GM12878 (cell line): Measurements from ENCODE around the gene GPR146. TPM values are rescaled to one million over a fixed set of nuclear protein-coding genes. Genes with fewer than 3 reads are reported as not detected.

Experiments
- ATAC-seq: fragments of 200-7000 bp; cut with Tn5 transposase; 3 replicates; pipeline ENCODE4 v1.9.1; 2020; ENCODE audit warnings: mild to moderate bottlenecking, moderate library complexity
- BruUV-seq: library from RNA; stranded (reverse); fragments of 400-500 nt; replicated peaks from 2 replicates; lab custom pipeline; 2021; lab: Mats Ljungman, UMichigan
- CTCF ChIA-PET: fragments of 300-600 bp; sonication (Branson Sonifier 250); formaldehyde crosslinking; extraction: SDS; loops from one replicate; lab custom pipeline; 2021; ENCODE audit warnings: inconsistent platforms; lab: Yijun Ruan, JAX
- POLR2A ChIA-PET: fragments of 350-600 bp; formaldehyde crosslinking; extraction: SDS; loops from one replicate; lab custom pipeline; 2021; ENCODE audit warnings: inconsistent platforms; lab: Charles Lee
- RAD21 ChIA-PET: fragments of 300-600 bp; sonication (Branson Sonifier 250); formaldehyde crosslinking; loops from one replicate; lab custom pipeline; 2023; ENCODE audit warnings: antibody characterized with exemption; ENCODE audit not compliant: unreplicated experiment; lab: Charles Lee
- SMC1A ChIA-PET: fragments of 300-600 bp; sonication (Branson Sonifier 250); formaldehyde crosslinking; loops from one replicate; lab custom pipeline; 2023; ENCODE audit not compliant: unreplicated experiment, uncharacterized antibody; lab: Charles Lee
- DNase-seq: peaks from one replicate; pipeline ENCODE4 v3.0.0-alpha.2; 2011; ENCODE audit warnings: low read depth, low spot score
- FAIRE-seq: peaks from 3 replicates; lab custom pipeline; 2011; peaks lifted over from hg19 to GRCh38; lab: Jason Lieb, UNC
- H2AFZ ChIP-seq: 2 replicates; pipeline ENCODE4 v1.6.0; 2011; ENCODE audit warnings: low read depth, low read length, control low read depth; ENCODE audit not compliant: control insufficient read depth
- H3K27ac ChIP-seq: 2 replicates; pipeline ENCODE4 v1.5.1; 2011; ENCODE audit warnings: control low read depth; ENCODE audit not compliant: control insufficient read depth, insufficient read depth
- H3K27me3 ChIP-seq, 2 experiments: replicated peaks in 1 of 2; 2 replicates each; pipeline versions ENCODE4 v1.6.0 to v1.6.1; 2011; ENCODE audit warnings: low read length in 1 of 2; ENCODE audit not compliant: control insufficient read depth in 2 of 2, insufficient read depth in 2 of 2
- H3K36me3 ChIP-seq, 2 experiments: 2 replicates each; pipeline ENCODE4 v1.5.1; 2011; ENCODE audit warnings: low read length in 1 of 2; ENCODE audit not compliant: control insufficient read depth in 2 of 2, insufficient read depth in 2 of 2
- H3K4me1 ChIP-seq: 2 replicates; pipeline ENCODE4 v1.6.1; 2011; ENCODE audit warnings: mild to moderate bottlenecking, low read length, moderate library complexity, mixed read lengths; ENCODE audit not compliant: control insufficient read depth, insufficient read depth
- H3K4me2 ChIP-seq: 2 replicates; pipeline ENCODE4 v1.6.0; 2011; ENCODE audit warnings: control low read depth; ENCODE audit not compliant: control insufficient read depth, insufficient read depth
- H3K4me3 ChIP-seq: fragments of 200-600 bp; sonication (generic); 2 replicates; pipeline ENCODE4 v1.5.1; 2016
- H3K79me2 ChIP-seq: 2 replicates; pipeline ENCODE4 v1.6.0; 2011; ENCODE audit warnings: low read length; ENCODE audit not compliant: control insufficient read depth, insufficient read depth
- H3K9ac ChIP-seq: 2 replicates; pipeline ENCODE4 v1.8.0; 2011; ENCODE audit warnings: low read length, control low read depth, mixed read lengths; ENCODE audit not compliant: control insufficient read depth, insufficient read depth
- H3K9me3 ChIP-seq: replicated peaks from 3 replicates; pipeline ENCODE4 v1.5.1; 2011; ENCODE audit warnings: mild to moderate bottlenecking, low read length; ENCODE audit not compliant: control insufficient read depth, insufficient read depth
- H4K20me1 ChIP-seq: 2 replicates; pipeline ENCODE4 v1.6.0; 2011; ENCODE audit not compliant: control insufficient read depth, insufficient read depth
- BACH1 ChIP-seq: fragments of 450-650 bp; IDR thresholded peaks from 2 replicates; pipeline ENCODE4 v1.6.1; 2017; ENCODE audit warnings: mild to moderate bottlenecking, borderline replicate concordance
- CHD4 ChIP-seq: fragments of 200-600 bp; sonication (generic); IDR thresholded peaks from 2 replicates; pipeline ENCODE4 v1.6.1; 2016; ENCODE audit warnings: mild to moderate bottlenecking
- DPF2 ChIP-seq: fragments of 450-650 bp; IDR thresholded peaks from 2 replicates; pipeline ENCODE4 v1.6.1; 2017; ENCODE audit warnings: mild to moderate bottlenecking
- EED ChIP-seq: sonication (generic); IDR thresholded peaks from 2 replicates; pipeline ENCODE4 v1.6.1; 2016; ENCODE audit warnings: antibody characterized with exemption, low read depth
- EGR1 ChIP-seq, 2 experiments: IDR thresholded peaks; 1 replicate in 1 of 2; 2 replicates in 1 of 2; pipeline ENCODE4 v1.6.1; 2011 to 2012; ENCODE audit warnings: low read depth in 2 of 2, low read length in 2 of 2, borderline replicate concordance in 1 of 2, mild to moderate bottlenecking in 1 of 2, moderate library complexity in 1 of 2
- ESRRA ChIP-seq: IDR thresholded peaks from 2 replicates; pipeline ENCODE4 v1.6.1; 2012; ENCODE audit warnings: mild to moderate bottlenecking, low read length, improper control_type of control experiment
- EZH2 ChIP-seq: IDR thresholded peaks from 2 replicates; pipeline ENCODE4 v1.6.1; 2012; ENCODE audit warnings: low read depth, mild to moderate bottlenecking, control low read depth, inconsistent platforms, low read length, borderline replicate concordance; ENCODE audit not compliant: control insufficient read depth
- IRF5 ChIP-seq: fragments of 450-650 bp; IDR thresholded peaks from 2 replicates; pipeline ENCODE4 v1.6.1; 2017; ENCODE audit warnings: borderline replicate concordance
- JUND ChIP-seq: IDR thresholded peaks from 2 replicates; pipeline ENCODE4 v1.6.1; 2012; ENCODE audit warnings: low read depth, mild to moderate bottlenecking, low read length, improper control_type of control experiment, moderate library complexity
- MEF2A ChIP-seq: IDR thresholded peaks from 2 replicates; pipeline ENCODE4 v1.6.1; 2011; ENCODE audit warnings: low read depth, mild to moderate bottlenecking, low read length, moderate library complexity; ENCODE audit not compliant: insufficient read depth
- NFXL1 ChIP-seq: fragments of 450-650 bp; IDR thresholded peaks from 2 replicates; pipeline ENCODE4 v1.6.1; 2017; ENCODE audit warnings: antibody characterized with exemption, mild to moderate bottlenecking, borderline replicate concordance
- NFYB ChIP-seq: IDR thresholded peaks from 2 replicates; pipeline ENCODE4 v1.6.1; 2011; ENCODE audit warnings: low read depth, mild to moderate bottlenecking, low read length, improper control_type of control experiment, moderate library complexity; ENCODE audit not compliant: insufficient read depth
- NR2F1 ChIP-seq: fragments of 450-650 bp; conservative IDR thresholded peaks from 2 replicates; pipeline ENCODE4 v1.6.1; 2017; ENCODE audit warnings: mild to moderate bottlenecking
- PRDM15 ChIP-seq: fragments of 450-650 bp; formaldehyde crosslinking; IDR thresholded peaks from 2 replicates; pipeline ENCODE4 v1.4.0; 2020; ENCODE audit warnings: mild to moderate bottlenecking, moderate library complexity
- ZNF24 ChIP-seq: fragments of 450-650 bp; IDR thresholded peaks from 2 replicates; pipeline ENCODE4 v1.6.1; 2017; ENCODE audit warnings: antibody characterized with exemption, mild to moderate bottlenecking
- ZNF274 ChIP-seq: IDR thresholded peaks from one replicate; pipeline ENCODE4 v1.8.0; 2011; ENCODE audit not compliant: insufficient read length, insufficient read depth
- WGBS: methylation state at CpG from one replicate; pipeline ENCODE4 v1.1.6; 2016; ENCODE audit warnings: low lambda C conversion rate; ENCODE audit not compliant: insufficient replicate concordance, insufficient coverage; ENCODE audit errors: missing lambda C conversion rate; 5-methylcytosine and 5-hydroxymethylcytosine counted together
- in situ Hi-C: fragments of 300-500 bp; cut with MboI; formaldehyde crosslinking; loops from 9 replicates; pipeline ENCODE4 v1.14.3; 2018; ENCODE audit warnings: mixed read lengths
- intact Hi-C: fragments of 100-400 bp; cut with micrococcal nuclease; formaldehyde crosslinking; loops from one replicate; pipeline ENCODE4 v1.14.2; 2022; ENCODE audit not compliant: unreplicated experiment
- polyA plus RNA-seq, 11 experiments: library from polyadenylated mRNA; depleted of rRNA in 4 of 11; unstranded in 6 of 11; stranded (reverse) in 5 of 11; fragments of >200 nt; fragmentation: Nextera tagmentation in 4 of 11; fragmentation: Illumina TruSeq in 1 of 11; extraction: Ambion mirVana in 4 of 11; extraction: Trizol in 1 of 11; gene quantifications; 1 replicate in 1 of 11; 2 replicates in 10 of 11; pipeline versions ENCODE4 v1.2.1 to v1.2.3, GENCODE V29; 2011 to 2016; ENCODE audit warnings: inconsistent platforms in 2 of 11, missing spikeins in 2 of 11, low read depth in 1 of 11
- total RNA-seq, 4 experiments: library from RNA; depleted of rRNA in 3 of 4; stranded (reverse); fragments of >200 nt in 3 of 4; fragmentation: Illumina TruSeq in 1 of 4; extraction: Trizol in 1 of 4; gene quantifications; 2 replicates each; pipeline versions ENCODE4 v1.2.1 to v1.2.3, GENCODE V29; 2013 to 2021

The GPR146 gene
- total and polyA plus RNA-seq, 10 of the 15 experiments (the other 5 are each of a cell fraction or from before 2014, with no cell fraction given): 0.19 to 12.0 (median 0.54) TPM; not detected in 2

GRCh38 chr7:1058311-1058710 is 14.0 kb downstream of the GPR146 start:
- DNase-seq: no peak
- no peak for FAIRE-seq
- RAD21 ChIA-PET: no interaction called here

More at GRCh38 chr7:1058311-1058710, 14.0 kb downstream of the GPR146 start:
- in situ Hi-C loops (no loop called here), intact Hi-C loops (no loop called here)
- H3K36me3 ChIP-seq: peaks cover 4 to 5% of the 10 kb centered on the region in 2 experiments; a peak in 3 of 4 replicates
- CTCF ChIA-PET: interaction anchor here (0.7 to 1.6 kb wide), 4 partner anchors 13 to 65 kb away, joined by 3 to 7 read pairs (median 4); no protein-coding TSS in a partner anchor
- no peak for ATAC-seq
- H4K20me1 ChIP-seq: no peaks in the 10 kb centered on the region
- no peak overlapping the region for H3K4me3 ChIP-seq
- SMC1A ChIA-PET: interaction anchor here (0.6 to 1.1 kb wide), 2 partner anchors 28 to 65 kb away, joined by 3 read pairs; no protein-coding TSS in a partner anchor
- peaks cover 32% of the 10 kb centered on the region for H3K4me1 ChIP-seq
- H3K79me2 ChIP-seq: peaks cover 9% of the 10 kb centered on the region
- no peak overlapping the region for H3K9ac ChIP-seq
- BruUV-seq: no TSS peak
- no peaks in the 10 kb centered on the region; the same call in 2 of the 3 replicates for H3K9me3 ChIP-seq
- no peaks in the 10 kb centered on the region for H3K27me3 ChIP-seq
- WGBS: 89% methylated on average over 13 of the region's 13 CpGs
- H3K27ac ChIP-seq: no peak overlapping the region
- H2AFZ ChIP-seq: no peak overlapping the region
- TF ChIP-seq ZNF274 (no peak), EZH2 (no peak), BACH1 (no peak), ZNF24 (no peak), JUND (no peak), IRF5 (no peak), DPF2 (no peak), MEF2A (no peak), ESRRA (no peak), NFYB (no peak), EGR1 (IDR thresholded peaks at IDR 0.05; ENCODE audit: borderline replicate concordance in 1 of 2, low read depth in 2 of 2, low read length in 2 of 2) (no peak), PRDM15 (CRISPR knock-in tag) (no peak), EED (no peak), NFXL1 (no peak), NR2F1 (no peak), CHD4 (no peak)
- POLR2A ChIA-PET: interaction anchor here (1.6 kb wide), 1 partner anchor 14 kb away, joined by 8 read pairs; the partner anchor contains the start of gene GPR146
- H3K4me2 ChIP-seq: no peak overlapping the region
